K562 (cell line): Measurements from ENCODE around the gene KCNJ10. TPM values are rescaled to one million over a fixed set of nuclear protein-coding genes. Genes with fewer than 3 reads are reported as not detected.

Experiments used
- CTBP1 ChIP-seq: fragments of 450-650 bp; IDR thresholded peaks from 2 replicates; pipeline ENCODE4 v1.6.1; 2016; ENCODE audit warnings: borderline replicate concordance
- ELF4 ChIP-seq: fragments of 450-650 bp; formaldehyde crosslinking; IDR thresholded peaks from 2 replicates; pipeline ENCODE4 v1.4.0; 2022; ENCODE audit warnings: missing genetic modification characterization
- KLF1 ChIP-seq: fragments of 450-650 bp; IDR thresholded peaks from 2 replicates; pipeline ENCODE4 v1.6.1; 2016; ENCODE audit warnings: missing genetic modification characterization, missing compliant biosample characterization
- MYBL2 ChIP-seq, 2 experiments: fragments of 450-650 bp in 1 of 2; sonication (generic) in 1 of 2; formaldehyde crosslinking in 1 of 2; IDR thresholded peaks; 2 replicates each; pipeline versions ENCODE4 v1.6.1 to v1.8.1; 2017 to 2022; ENCODE audit warnings: borderline replicate concordance in 1 of 2, inconsistent platforms in 1 of 2, low read depth in 1 of 2, mild to moderate bottlenecking in 1 of 2, missing genetic modification reagents in 1 of 2, moderate library complexity in 1 of 2
- NUFIP1 ChIP-seq: fragments of 450-650 bp; IDR thresholded peaks from 2 replicates; pipeline ENCODE4 v1.6.1; 2018; ENCODE audit not compliant: partially characterized antibody
- ZBTB40 ChIP-seq, 2 experiments: fragments of 450-650 bp in 1 of 2; sonication (generic) in 1 of 2; formaldehyde crosslinking in 1 of 2; IDR thresholded peaks; 2 replicates each; pipeline versions ENCODE4 v1.7.1 to v1.9.0; 2016 to 2022; ENCODE audit warnings: inconsistent platforms in 1 of 2, mild to moderate bottlenecking in 1 of 2, missing genetic modification reagents in 1 of 2
- ZNF134 ChIP-seq: fragments of 250-450 bp; sonication (Bioruptor Pico); conservative IDR thresholded peaks from 2 replicates; pipeline ENCODE4 v1.4.0; 2020
- ZNF224 ChIP-seq: sonication (generic); formaldehyde crosslinking; IDR thresholded peaks from 2 replicates; pipeline ENCODE4 v1.8.0; 2022; ENCODE audit warnings: mild to moderate bottlenecking, missing genetic modification reagents
- ZNF318 ChIP-seq, 2 experiments: fragments of 450-650 bp; IDR thresholded peaks; 2 replicates each; pipeline ENCODE4 v1.6.1; 2016; ENCODE audit warnings: mild to moderate bottlenecking in 2 of 2, borderline replicate concordance in 1 of 2, low read depth in 1 of 2, moderate library complexity in 1 of 2
- polyA plus RNA-seq, 8 experiments: library from polyadenylated mRNA; depleted of rRNA in 4 of 8; stranded (reverse) in 5 of 8; unstranded in 3 of 8; fragments of >200 nt; fragmentation: Nextera tagmentation in 2 of 8; fragmentation: Illumina TruSeq in 1 of 8; extraction: Ambion mirVana in 2 of 8; extraction: Trizol in 1 of 8; gene quantifications; 2 replicates each; pipeline versions ENCODE4 v1.2.1 to v1.2.3, GENCODE V29; 2011 to 2014; ENCODE audit warnings: inconsistent platforms in 1 of 8, missing spikeins in 1 of 8
- total RNA-seq, 7 experiments: library from RNA; depleted of rRNA in 6 of 7; stranded (reverse); fragments of >200 nt in 6 of 7; fragmentation: Illumina TruSeq in 2 of 7; extraction: Trizol in 2 of 7; gene quantifications; 2 replicates each; pipeline versions ENCODE4 v1.2.1 to v1.2.3, GENCODE V29; 2011 to 2021; ENCODE audit warnings: low replicate concordance in 1 of 7

KCNJ10 gene
- total and polyA plus RNA-seq, 9 of the 15 experiments (the other 6 are each of a cell fraction or from before 2014, with no cell fraction given): 0.06 to 0.11 TPM; not detected in 7

GRCh38 chr1:160046494-160047110, 23.4 kb downstream of the KCNJ10 start (continued):
- TF ChIP-seq ZBTB40 (IDR thresholded peaks at IDR 0.05) (peak; percentile 55; the same call in 1 of the 2 replicates), ZBTB40 (CRISPR knock-in tag; IDR thresholded peaks at IDR 0.05) (no peak), NUFIP1 (no peak), ZNF224 (no peak), ZNF318 (IDR thresholded peaks at IDR 0.05; ENCODE audit: borderline replicate concordance in 1 of 2, low read depth in 1 of 2) (peak in 1 of 2 experiments; percentile 85; a peak in 2 of 4 replicates), ELF4 (CRISPR knock-in tag) (peak; percentile 80), KLF1 (tag) (peak; percentile 19; the same call in 1 of the 2 replicates), ZNF134 (CRISPR knock-in tag) (peak; percentile 15; the same call in 1 of the 2 replicates), CTBP1 (peak; percentile 92), MYBL2 (IDR thresholded peaks at IDR 0.05; ENCODE audit: low read depth) (no peak), MYBL2 (CRISPR knock-in tag; IDR thresholded peaks at IDR 0.05; ENCODE audit: borderline replicate concordance) (no peak)
